ENCODE data around the gene PRMT3.
"Not testable (repeated sequence)": the region's sequence is repeated elsewhere in the genome, so short reads cannot be mapped to it uniquely, and the experiment has no call there.

Gene PRMT3

DNA sequence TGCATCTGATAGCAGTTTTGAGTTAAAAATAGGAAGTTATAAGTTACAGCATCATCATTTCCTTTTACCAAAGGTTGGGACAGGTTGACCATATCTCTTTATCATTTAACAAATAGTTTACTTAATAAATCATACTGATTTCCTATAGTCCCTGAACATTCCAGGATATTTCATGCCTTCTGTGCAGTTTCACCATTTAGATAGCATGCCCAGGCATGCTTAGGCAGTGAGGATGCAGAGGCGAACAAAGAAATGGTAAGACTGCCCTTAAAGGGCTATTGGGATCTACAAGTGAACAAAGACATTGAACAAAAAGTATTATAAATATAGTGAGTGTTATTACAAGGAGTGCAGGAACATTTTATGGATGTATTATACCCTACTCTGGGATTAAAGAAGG lies 96.4 kb downstream of the PRMT3 start:
- no peaks in the 10 kb centered on the region for H3K79me2 ChIP-seq (ENCODE audit: low read length)
- no peaks in the 10 kb centered on the region for H4K20me1 ChIP-seq (ENCODE audit: insufficient read depth, low read length)
- H3K4me2 ChIP-seq (ENCODE audit: low read depth, low read length) = no peak overlapping the region
- H3K9me3 ChIP-seq (replicated peaks; ENCODE audit: insufficient read depth, low read length) = no peaks in the 10 kb centered on the region
- H3K4me1 ChIP-seq (ENCODE audit: low read length) = no peaks in the 10 kb centered on the region
- H2AFZ ChIP-seq (ENCODE audit: low read length) = no peak overlapping the region
- no peaks in the 10 kb centered on the region for H3K9me2 ChIP-seq (replicated peaks; ENCODE audit: insufficient read depth, low read length)
- no peak overlapping the region for H3K4me3 ChIP-seq (ENCODE audit: low read length)
- H3K27ac ChIP-seq (ENCODE audit: low read length) = no peak overlapping the region
- no peak for TF ChIP-seq EZH2 (optimal IDR thresholded peaks at IDR 0.05; ENCODE audit: low read depth, low read length)
- H3K36me3 ChIP-seq (replicated peaks; ENCODE audit: insufficient read depth, low read length) = peaks cover 3% of the 10 kb centered on the region; the same call in 1 of the 2 replicates
- no peak for DNase-seq
- H3K9ac ChIP-seq (ENCODE audit: low read length) = no peak overlapping the region
- no peaks in the 10 kb centered on the region for H3F3A ChIP-seq (ENCODE audit: insufficient read depth, low read length)
- H3K27me3 ChIP-seq (replicated peaks; ENCODE audit: insufficient read depth, low read length) = no peaks in the 10 kb centered on the region

GRCh38 chr11:20484416-20484815 lies 96.9 kb downstream of the PRMT3 start:
- not testable (repeated sequence) for H3K4me3 ChIP-seq (ENCODE audit: low read length); H3K9me3 ChIP-seq (replicated peaks; ENCODE audit: insufficient read depth, low read length); H3F3A ChIP-seq (ENCODE audit: insufficient read depth, low read length); H3K27ac ChIP-seq (ENCODE audit: low read length); H2AFZ ChIP-seq (ENCODE audit: low read length); DNase-seq; H4K20me1 ChIP-seq (ENCODE audit: insufficient read depth, low read length); H3K36me3 ChIP-seq (replicated peaks; ENCODE audit: insufficient read depth, low read length); H3K9ac ChIP-seq (ENCODE audit: low read length); H3K4me1 ChIP-seq (ENCODE audit: low read length); H3K27me3 ChIP-seq (replicated peaks; ENCODE audit: insufficient read depth, low read length); H3K79me2 ChIP-seq (ENCODE audit: low read length); H3K9me2 ChIP-seq (replicated peaks; ENCODE audit: insufficient read depth, low read length); H3K4me2 ChIP-seq (ENCODE audit: low read depth, low read length)

GRCh38 chr11:20488352-20488751 lies 100.8 kb downstream of the PRMT3 start:
- no peak overlapping the region for H3K4me3 ChIP-seq (ENCODE audit: low read length)
- H3K79me2 ChIP-seq (ENCODE audit: low read length) = no peaks in the 10 kb centered on the region
- H2AFZ ChIP-seq (ENCODE audit: low read length) = no peak overlapping the region
- DNase-seq = no peak
- H3K4me2 ChIP-seq (ENCODE audit: low read depth, low read length) = no peak overlapping the region
- no peaks in the 10 kb centered on the region for H3K9me2 ChIP-seq (replicated peaks; ENCODE audit: insufficient read depth, low read length)
- H3K27ac ChIP-seq (ENCODE audit: low read length) = no peak overlapping the region
- H3K36me3 ChIP-seq (replicated peaks; ENCODE audit: insufficient read depth, low read length) = peaks cover 3% of the 10 kb centered on the region; the same call in 1 of the 2 replicates
- H4K20me1 ChIP-seq (ENCODE audit: insufficient read depth, low read length) = no peaks in the 10 kb centered on the region
- no peak for TF ChIP-seq EZH2phosphoT487 (IDR thresholded peaks at IDR 0.05; ENCODE audit: low read length)
- TF ChIP-seq EZH2 (optimal IDR thresholded peaks at IDR 0.05; ENCODE audit: low read depth, low read length) = no peak
- TF ChIP-seq, protein P1, sequence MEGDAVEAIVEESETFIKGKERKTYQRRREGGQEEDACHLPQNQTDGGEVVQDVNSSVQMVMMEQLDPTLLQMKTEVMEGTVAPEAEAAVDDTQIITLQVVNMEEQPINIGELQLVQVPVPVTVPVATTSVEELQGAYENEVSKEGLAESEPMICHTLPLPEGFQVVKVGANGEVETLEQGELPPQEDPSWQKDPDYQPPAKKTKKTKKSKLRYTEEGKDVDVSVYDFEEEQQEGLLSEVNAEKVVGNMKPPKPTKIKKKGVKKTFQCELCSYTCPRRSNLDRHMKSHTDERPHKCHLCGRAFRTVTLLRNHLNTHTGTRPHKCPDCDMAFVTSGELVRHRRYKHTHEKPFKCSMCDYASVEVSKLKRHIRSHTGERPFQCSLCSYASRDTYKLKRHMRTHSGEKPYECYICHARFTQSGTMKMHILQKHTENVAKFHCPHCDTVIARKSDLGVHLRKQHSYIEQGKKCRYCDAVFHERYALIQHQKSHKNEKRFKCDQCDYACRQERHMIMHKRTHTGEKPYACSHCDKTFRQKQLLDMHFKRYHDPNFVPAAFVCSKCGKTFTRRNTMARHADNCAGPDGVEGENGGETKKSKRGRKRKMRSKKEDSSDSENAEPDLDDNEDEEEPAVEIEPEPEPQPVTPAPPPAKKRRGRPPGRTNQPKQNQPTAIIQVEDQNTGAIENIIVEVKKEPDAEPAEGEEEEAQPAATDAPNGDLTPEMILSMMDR (IDR thresholded peaks at IDR 0.05; ENCODE audit: low read length) = no peak
- H3F3A ChIP-seq (ENCODE audit: insufficient read depth, low read length) = no peaks in the 10 kb centered on the region
- no peaks in the 10 kb centered on the region for H3K9me3 ChIP-seq (replicated peaks; ENCODE audit: insufficient read depth, low read length)
- no peaks in the 10 kb centered on the region for H3K4me1 ChIP-seq (ENCODE audit: low read length)
- H3K27me3 ChIP-seq (replicated peaks; ENCODE audit: insufficient read depth, low read length) = no peaks in the 10 kb centered on the region
- no peak overlapping the region for H3K9ac ChIP-seq (ENCODE audit: low read length)

DNA sequence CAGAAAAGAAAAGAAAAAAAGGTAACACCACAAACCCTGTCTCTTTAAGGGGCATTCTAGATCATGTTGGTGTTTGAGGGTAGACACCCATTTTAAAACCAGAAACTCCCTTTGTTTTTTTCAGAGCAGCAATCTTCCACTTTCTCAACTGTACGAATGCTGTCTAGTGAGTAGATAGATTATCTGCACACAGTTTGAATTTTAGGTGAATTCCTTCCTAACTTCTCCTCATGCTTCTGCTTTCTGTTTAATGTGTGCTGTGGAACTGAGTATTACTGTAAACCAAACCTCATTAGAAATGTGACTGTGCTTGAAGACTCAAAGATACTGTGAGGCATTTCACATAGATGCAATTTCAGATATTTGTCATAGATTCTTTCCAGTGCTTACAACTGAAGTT lies 102.4 kb downstream of the PRMT3 start:
- Histone ChIP-seq H3K27me3 (replicated peaks; ENCODE audit: insufficient read depth, low read length) (no peaks in the 10 kb centered on the region), H3K4me2 (ENCODE audit: low read depth, low read length) (no peak overlapping the region), H3K4me1 (ENCODE audit: low read length) (no peaks in the 10 kb centered on the region), H3K27ac (ENCODE audit: low read length) (no peak overlapping the region), H2AFZ (ENCODE audit: low read length) (no peak overlapping the region), H3K9me3 (replicated peaks; ENCODE audit: insufficient read depth, low read length) (no peaks in the 10 kb centered on the region), H3K36me3 (replicated peaks; ENCODE audit: insufficient read depth, low read length) (peaks cover 3% of the 10 kb centered on the region; the same call in 1 of the 2 replicates), H4K20me1 (ENCODE audit: insufficient read depth, low read length) (no peaks in the 10 kb centered on the region), H3K9ac (ENCODE audit: low read length) (no peak overlapping the region), H3K79me2 (ENCODE audit: low read length) (no peaks in the 10 kb centered on the region), H3K9me2 (replicated peaks; ENCODE audit: insufficient read depth, low read length) (no peaks in the 10 kb centered on the region), H3F3A (ENCODE audit: insufficient read depth, low read length) (no peaks in the 10 kb centered on the region), H3K4me3 (ENCODE audit: low read length) (no peak overlapping the region)
- TF ChIP-seq EZH2phosphoT487 (IDR thresholded peaks at IDR 0.05; ENCODE audit: low read length) = no peak
- no peak for DNase-seq

- H3K4me2 ChIP-seq (ENCODE audit: low read depth, low read length) = no peak overlapping the region
- H3K36me3 ChIP-seq (replicated peaks; ENCODE audit: insufficient read depth, low read length) = peaks cover 3% of the 10 kb centered on the region; the same call in 1 of the 2 replicates
- no peaks in the 10 kb centered on the region for H4K20me1 ChIP-seq (ENCODE audit: insufficient read depth, low read length)
- H3K4me1 ChIP-seq (ENCODE audit: low read length) = no peaks in the 10 kb centered on the region
- DNase-seq = no peak
- no peaks in the 10 kb centered on the region for H3K27me3 ChIP-seq (replicated peaks; ENCODE audit: insufficient read depth, low read length)
- no peaks in the 10 kb centered on the region for H3K9me2 ChIP-seq (replicated peaks; ENCODE audit: insufficient read depth, low read length)
- no peak overlapping the region for H3K4me3 ChIP-seq (ENCODE audit: low read length)
- TF ChIP-seq, protein P1 (IDR thresholded peaks at IDR 0.05; ENCODE audit: low read length) = no peak
- TF ChIP-seq EZH2 (optimal IDR thresholded peaks at IDR 0.05; ENCODE audit: low read depth, low read length) (no peak), EZH2phosphoT487 (IDR thresholded peaks at IDR 0.05; ENCODE audit: low read length) (no peak)
- no peak overlapping the region for H3K27ac ChIP-seq (ENCODE audit: low read length)
- H3F3A ChIP-seq (ENCODE audit: insufficient read depth, low read length) = no peaks in the 10 kb centered on the region
- H3K9me3 ChIP-seq (replicated peaks; ENCODE audit: insufficient read depth, low read length) = no peaks in the 10 kb centered on the region
- no peak overlapping the region for H2AFZ ChIP-seq (ENCODE audit: low read length)
- H3K79me2 ChIP-seq (ENCODE audit: low read length) = no peaks in the 10 kb centered on the region
- no peak overlapping the region for H3K9ac ChIP-seq (ENCODE audit: low read length)
These were observed 105.8 kb downstream of the PRMT3 start for GRCh38 chr11:20493340-20493739.
